Measurements from ENCODE around the gene TRPC4. TPM values are rescaled to one million over a fixed set of nuclear protein-coding genes. Genes with fewer than 3 reads are reported as not detected.

TRPC4 gene
- total and polyA plus RNA-seq, 12 donors = 0.24 to 22.5 (median 0.78) TPM

DNA sequence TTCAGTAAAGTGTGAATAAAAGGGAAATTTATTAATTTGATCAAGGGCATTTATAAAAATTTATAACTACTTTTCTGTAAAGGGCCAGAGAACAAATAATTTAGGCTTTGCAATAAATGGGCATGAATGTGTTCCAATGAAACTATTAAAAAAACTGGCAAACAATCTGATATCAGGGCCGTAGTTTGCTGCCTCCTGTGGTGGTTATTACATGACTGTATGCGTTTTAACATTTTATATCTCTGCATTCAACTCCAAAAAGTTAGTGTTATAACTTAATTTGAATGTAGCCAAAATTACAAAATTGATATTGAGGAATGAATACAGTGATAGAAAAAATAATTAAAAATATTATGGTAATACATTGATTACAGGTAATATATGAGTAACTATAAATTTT, 190.5 kb downstream of the TRPC4 start:
- Histone ChIP-seq H3K4me3 (no peak overlapping the region), H3K4me1 (replicated peaks in 1 of 2) (no peaks in the 10 kb centered on the region), H3K36me3 (replicated peaks in 1 of 2) (no peaks in the 10 kb centered on the region), H3K27me3 (no peaks in the 10 kb centered on the region), H3K27ac (no peak overlapping the region), H3K9me3 (replicated peaks in 1 of 3) (no peaks in the 10 kb centered on the region)
- 60 to 65% (median 61%) methylated on average over 2 of the region's 2 CpGs for WGBS, 4 donors
- TF ChIP-seq, protein P1, sequence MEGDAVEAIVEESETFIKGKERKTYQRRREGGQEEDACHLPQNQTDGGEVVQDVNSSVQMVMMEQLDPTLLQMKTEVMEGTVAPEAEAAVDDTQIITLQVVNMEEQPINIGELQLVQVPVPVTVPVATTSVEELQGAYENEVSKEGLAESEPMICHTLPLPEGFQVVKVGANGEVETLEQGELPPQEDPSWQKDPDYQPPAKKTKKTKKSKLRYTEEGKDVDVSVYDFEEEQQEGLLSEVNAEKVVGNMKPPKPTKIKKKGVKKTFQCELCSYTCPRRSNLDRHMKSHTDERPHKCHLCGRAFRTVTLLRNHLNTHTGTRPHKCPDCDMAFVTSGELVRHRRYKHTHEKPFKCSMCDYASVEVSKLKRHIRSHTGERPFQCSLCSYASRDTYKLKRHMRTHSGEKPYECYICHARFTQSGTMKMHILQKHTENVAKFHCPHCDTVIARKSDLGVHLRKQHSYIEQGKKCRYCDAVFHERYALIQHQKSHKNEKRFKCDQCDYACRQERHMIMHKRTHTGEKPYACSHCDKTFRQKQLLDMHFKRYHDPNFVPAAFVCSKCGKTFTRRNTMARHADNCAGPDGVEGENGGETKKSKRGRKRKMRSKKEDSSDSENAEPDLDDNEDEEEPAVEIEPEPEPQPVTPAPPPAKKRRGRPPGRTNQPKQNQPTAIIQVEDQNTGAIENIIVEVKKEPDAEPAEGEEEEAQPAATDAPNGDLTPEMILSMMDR (IDR thresholded peaks at IDR 0.05) = no peak
- no peak for TF ChIP-seq POLR2A (IDR thresholded peaks at IDR 0.05)
- intact Hi-C loops (cut with DNase I) = no loop called here
- no peak for DNase-seq

DNA sequence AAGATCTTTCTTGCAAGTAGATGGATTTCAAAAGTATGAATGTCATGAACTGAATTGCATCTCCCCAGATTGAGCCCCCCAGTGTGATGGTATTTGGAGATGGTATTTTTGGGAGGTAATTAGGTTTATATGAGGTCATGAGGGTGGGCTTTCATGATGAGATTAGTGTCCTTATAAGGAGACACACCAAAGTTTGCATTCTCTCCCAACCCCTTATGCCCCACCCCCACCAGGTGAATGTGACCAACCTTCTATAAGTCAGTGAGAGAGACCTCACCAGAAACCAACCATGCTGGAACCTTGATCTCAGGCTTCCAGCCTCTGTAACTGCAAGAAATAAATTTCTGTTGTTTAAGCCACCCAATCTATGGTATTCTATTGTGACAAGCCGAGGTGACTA, 199.7 kb downstream of the TRPC4 start:
- no peak for DNase-seq
- no peaks in the 10 kb centered on the region for H3K27me3 ChIP-seq
- no peak for TF ChIP-seq POLR2A (IDR thresholded peaks at IDR 0.05)
- TF ChIP-seq, protein P1 (IDR thresholded peaks at IDR 0.05) = no peak
- H3K9me3 ChIP-seq (replicated peaks in 1 of 3) = no peaks in the 10 kb centered on the region
- H3K4me1 ChIP-seq (replicated peaks in 1 of 2) = no peaks in the 10 kb centered on the region
- no peak overlapping the region for H3K4me3 ChIP-seq
- intact Hi-C loops (cut with DNase I) = no loop called here
- H3K27ac ChIP-seq = no peak overlapping the region
- WGBS, 4 donors = 60 to 87% (median 70%) methylated on average over 1 of the region's 1 CpG
- no peaks in the 10 kb centered on the region for H3K36me3 ChIP-seq (replicated peaks in 1 of 2)

DNA sequence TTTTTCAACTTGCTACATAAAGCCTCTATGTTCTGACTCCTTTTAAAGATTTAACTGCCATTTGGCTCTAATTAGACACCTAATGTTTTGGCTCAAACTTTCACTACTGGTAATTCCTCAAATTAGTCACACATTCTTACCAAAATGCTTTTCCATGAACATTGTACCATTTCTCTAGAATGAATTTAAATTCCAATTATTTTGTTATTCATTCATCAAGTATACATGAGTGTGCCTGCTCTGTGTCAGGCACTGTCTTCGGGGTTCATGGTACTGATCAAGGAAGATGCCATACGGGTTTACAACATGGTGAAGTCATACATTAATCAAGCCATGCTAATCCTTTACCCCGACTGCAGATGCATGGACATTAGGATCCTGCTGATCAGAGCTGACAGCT, 201.9 kb downstream of the TRPC4 start:
- Histone ChIP-seq H3K4me1 (replicated peaks in 1 of 2) (no peaks in the 10 kb centered on the region), H3K9me3 (replicated peaks in 1 of 3) (no peaks in the 10 kb centered on the region), H3K36me3 (replicated peaks in 1 of 2) (no peaks in the 10 kb centered on the region), H3K4me3 (no peak overlapping the region), H3K27ac (no peak overlapping the region), H3K27me3 (no peaks in the 10 kb centered on the region)
- no peak for DNase-seq
- intact Hi-C loops (cut with DNase I) = no loop called here
- WGBS, 4 donors = 38 to 49% (median 43%) methylated on average over 3 of the region's 3 CpGs
- no peak for TF ChIP-seq POLR2A (IDR thresholded peaks at IDR 0.05)
- TF ChIP-seq, protein P1 (IDR thresholded peaks at IDR 0.05) = no peak

DNA sequence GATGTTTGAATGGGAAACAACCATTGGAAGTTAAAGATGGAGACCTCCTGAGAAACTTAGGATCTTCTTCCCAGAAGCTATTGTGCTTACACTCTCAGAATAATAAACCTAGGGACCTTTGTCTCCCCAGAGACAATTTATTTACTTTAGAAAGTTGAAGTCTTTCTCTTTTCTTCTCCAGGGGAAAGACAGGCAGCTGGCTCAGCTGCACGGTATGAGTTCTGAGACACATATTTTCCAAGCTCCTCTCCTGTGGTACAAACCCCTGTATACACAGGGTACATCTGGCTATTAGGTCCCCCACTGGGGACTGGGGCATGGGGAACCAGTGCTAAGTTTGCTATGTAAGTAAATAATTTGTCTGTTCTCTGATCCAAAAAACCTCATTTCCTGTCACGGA, 203.5 kb downstream of the TRPC4 start:
- Histone ChIP-seq H3K27ac (no peak overlapping the region), H3K4me3 (no peak overlapping the region), H3K4me1 (replicated peaks in 1 of 2) (no peaks in the 10 kb centered on the region), H3K9me3 (replicated peaks in 1 of 3) (no peaks in the 10 kb centered on the region), H3K27me3 (no peaks in the 10 kb centered on the region), H3K36me3 (replicated peaks in 1 of 2) (no peaks in the 10 kb centered on the region)
- intact Hi-C loops (cut with DNase I) = no loop called here
- TF ChIP-seq, protein P1 (IDR thresholded peaks at IDR 0.05) = no peak
- 43 to 60% (median 46%) methylated on average over 2 of the region's 2 CpGs for WGBS, 4 donors
- DNase-seq = no peak

Data from adrenal gland (tissue), 12 donors.